T-helper 1 cell treated with Interleukin-12 subunit alpha and Interleukin-12 subunit beta and Interleukin-4 antibody, amounts not matched to agents 30 ng/mL and 1 ng/mL, for 36 hours (primary cell): ENCODE data around the gene WSCD2. TPM values are rescaled to one million over a fixed set of nuclear protein-coding genes. Genes with fewer than 3 reads are reported as not detected.

Experiments
- intact Hi-C: fragments of 100-400 bp; cut with micrococcal nuclease; formaldehyde crosslinking; loops from one replicate; pipeline ENCODE4 v1.15.1; 2024
- total RNA-seq: library from RNA; stranded (reverse); gene quantifications from 2 replicates; pipeline ENCODE4 v1.2.3, GENCODE V29; 2022

WSCD2 gene
- total RNA-seq, 1 donor from 2014 or later: not detected

DNA sequence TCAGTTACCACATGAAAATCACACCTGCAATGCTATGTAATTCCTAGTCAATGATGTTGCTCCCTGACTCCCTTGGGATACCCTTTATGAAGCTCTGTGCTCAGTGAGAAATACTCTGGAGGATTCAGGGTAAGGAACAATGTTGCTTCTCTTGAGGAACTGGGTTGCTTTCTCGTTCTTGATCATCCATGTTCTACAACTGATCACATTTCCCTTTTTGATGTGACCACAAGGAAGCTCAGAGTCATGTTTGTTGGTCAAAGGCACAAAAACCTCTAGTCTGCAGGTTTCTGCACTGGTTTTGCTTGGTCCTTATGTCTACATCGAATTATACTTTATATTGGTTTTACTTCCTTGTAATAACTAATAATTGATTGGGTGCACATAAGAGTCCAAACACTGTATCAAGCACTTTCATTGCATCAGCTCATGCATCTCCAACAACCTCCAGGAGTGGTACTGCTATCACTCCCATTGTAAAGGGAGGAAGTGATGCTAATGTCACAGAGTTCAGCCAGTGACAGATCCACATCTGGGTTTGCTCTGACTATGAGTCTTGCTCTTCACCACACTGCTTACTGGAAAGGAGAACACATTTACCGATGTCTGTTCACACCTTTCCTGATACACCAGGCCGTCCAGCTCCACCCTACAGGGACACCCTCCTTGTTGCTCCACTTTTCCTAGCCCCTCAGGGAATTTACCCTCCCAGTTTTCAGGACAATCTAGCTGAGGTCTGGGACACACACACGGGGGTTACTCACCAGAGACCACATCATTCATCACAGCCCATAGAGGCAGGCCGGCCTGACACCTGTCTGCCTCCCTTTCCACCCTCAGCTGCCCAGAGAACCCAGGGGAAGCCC lies 169.0 kb downstream of the WSCD2 start:
- intact Hi-C loops: no loop called here

DNA sequence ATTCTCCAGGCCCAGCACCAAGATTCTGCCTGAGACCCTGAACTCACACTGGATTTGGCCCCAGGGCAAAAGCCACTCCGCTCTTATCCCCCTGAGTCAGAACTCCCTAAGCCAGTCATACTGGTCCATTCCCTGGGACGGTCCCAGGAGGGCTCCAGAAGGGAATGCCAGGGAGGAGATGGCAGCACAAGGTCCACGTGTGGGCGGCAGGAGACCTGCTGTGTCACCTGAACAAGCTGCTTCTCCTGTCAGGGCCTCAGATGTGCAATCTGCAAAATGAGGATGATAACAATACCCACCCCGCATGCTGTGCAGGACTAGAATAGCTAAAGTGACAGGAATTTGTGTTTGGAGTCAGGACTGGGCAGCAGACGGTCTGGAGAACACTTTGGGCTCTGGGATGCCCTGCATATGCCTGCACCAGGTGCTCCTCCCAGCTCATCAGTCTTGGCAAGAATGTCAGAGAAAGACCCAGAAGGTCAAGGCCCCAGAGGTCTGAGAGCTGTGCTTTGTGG lies 169.7 kb downstream of the WSCD2 start:
- intact Hi-C loops: no loop called here

DNA sequence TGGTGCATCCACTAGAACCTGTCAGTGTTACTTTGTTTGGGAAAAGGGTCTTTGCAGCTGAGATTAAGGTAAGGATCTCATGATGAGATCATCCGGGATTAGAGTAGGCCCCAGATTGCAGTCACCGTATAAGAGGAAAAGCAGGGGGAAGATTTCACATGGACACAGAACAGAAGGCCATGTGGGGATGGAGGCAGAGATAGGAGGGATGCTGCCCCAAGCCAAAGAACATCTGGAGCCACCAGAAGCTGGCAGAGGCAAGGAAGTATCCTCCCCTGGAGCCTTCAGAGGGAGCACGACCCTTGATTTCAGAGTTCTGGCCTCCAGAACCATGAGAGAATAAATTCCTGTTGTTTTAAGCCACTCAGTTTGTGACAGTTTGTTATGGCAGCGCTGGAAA lies 170.4 kb downstream of the WSCD2 start:
- intact Hi-C loops: no loop called here

Other genes with a start within 250 kb of the WSCD2 start
- gene CMKLR1, start 210.0 kb downstream of the WSCD2 start, total RNA-seq: not detected in 2 replicates